Activated naive CD4-positive, alpha-beta T cell treated with anti-CD3 and anti-CD28 coated beads, Interleukin-2, amount 50 U/mL, for 24 hours (primary cell): ENCODE measurements around the gene ANKDD1A.

ENCODE experiments used
- H3K27ac Mint-ChIP-seq: one replicate; pipeline ENCODE4 v1.8.0; 2021; ENCODE audit warnings: mild to moderate bottlenecking, mixed read lengths
- H3K27me3 Mint-ChIP-seq: one replicate; pipeline ENCODE4 v1.8.0; 2021; ENCODE audit warnings: mixed read lengths
- H3K36me3 Mint-ChIP-seq: one replicate; pipeline ENCODE4 v1.8.0; 2021; ENCODE audit warnings: mixed read lengths
- H3K4me1 Mint-ChIP-seq: one replicate; pipeline ENCODE4 v1.8.0; 2021; ENCODE audit warnings: mixed read lengths
- H3K4me3 Mint-ChIP-seq: one replicate; pipeline ENCODE4 v1.8.0; 2021; ENCODE audit warnings: mild to moderate bottlenecking, mixed read lengths
- H3K9me3 Mint-ChIP-seq: one replicate; pipeline ENCODE4 v1.8.0; 2021; ENCODE audit warnings: mixed read lengths

Gene ANKDD1A

DNA sequence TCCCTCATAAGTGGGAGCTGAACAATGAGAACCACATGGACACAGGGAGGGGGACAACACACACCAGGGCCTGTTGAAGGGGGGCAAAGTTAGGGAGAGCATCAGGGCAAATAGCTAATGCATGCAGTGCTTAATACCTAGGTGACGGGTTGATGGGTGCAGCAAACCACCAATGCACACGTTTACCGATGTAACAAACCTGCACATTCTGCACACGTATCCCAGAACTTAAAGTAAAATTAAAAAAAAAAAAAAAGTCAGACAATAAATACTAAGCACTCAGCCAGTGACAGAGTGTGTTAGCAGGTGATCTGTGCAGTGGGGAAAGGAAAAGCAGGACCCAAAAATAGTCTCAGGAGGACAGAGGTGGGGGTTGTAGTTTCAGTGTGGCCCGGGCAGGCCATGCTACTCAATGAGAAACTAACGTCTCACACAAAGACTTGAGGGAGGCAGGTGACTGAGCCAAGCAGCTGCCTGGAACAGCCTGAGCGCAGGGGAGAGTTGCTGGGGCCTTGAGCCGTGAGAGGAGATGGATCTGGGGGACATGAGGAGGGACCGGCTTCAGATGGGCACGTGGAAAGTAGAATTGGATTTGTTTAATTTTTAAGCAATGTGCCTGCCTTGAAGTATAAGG, 18.4 kb downstream of the ANKDD1A start:
- no peaks in the 10 kb centered on the region for H3K9me3 Mint-ChIP-seq
- no peak overlapping the region for H3K4me3 Mint-ChIP-seq
- H3K4me1 Mint-ChIP-seq = no peaks in the 10 kb centered on the region
- no peak overlapping the region for H3K27ac Mint-ChIP-seq
- H3K36me3 Mint-ChIP-seq = peaks cover 10% of the 10 kb centered on the region
- H3K27me3 Mint-ChIP-seq = no peaks in the 10 kb centered on the region

DNA sequence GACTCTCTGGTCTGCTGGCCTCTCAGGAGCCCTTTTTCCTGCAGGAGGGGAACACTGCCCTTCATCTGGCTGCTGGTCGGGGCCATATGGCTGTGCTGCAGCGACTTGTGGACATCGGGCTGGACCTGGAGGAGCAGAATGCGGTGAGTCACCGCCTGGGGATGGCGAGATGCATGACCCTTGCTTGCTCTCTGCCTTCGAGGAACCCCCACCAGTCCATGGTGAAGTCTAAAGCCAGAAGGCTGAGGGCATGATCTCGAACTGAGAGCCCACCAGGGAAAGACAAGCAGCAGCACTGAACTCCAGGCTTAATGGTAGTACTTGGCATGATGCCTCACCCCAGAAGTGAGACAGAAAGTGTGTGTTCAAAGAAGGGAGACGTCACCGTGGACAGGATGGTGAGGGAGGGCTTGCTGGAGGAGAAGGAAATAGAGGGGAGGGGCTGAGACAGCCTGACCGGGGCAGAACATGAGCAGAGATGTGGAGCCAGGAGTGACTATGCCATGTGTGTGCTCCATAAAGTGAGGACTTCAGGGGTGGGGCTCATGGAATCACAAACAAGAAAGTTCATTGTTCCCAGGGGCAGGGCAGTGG, 19.2 kb downstream of the ANKDD1A start:
- H3K4me1 Mint-ChIP-seq = no peaks in the 10 kb centered on the region
- peaks cover 8% of the 10 kb centered on the region for H3K36me3 Mint-ChIP-seq
- no peak overlapping the region for H3K4me3 Mint-ChIP-seq
- no peaks in the 10 kb centered on the region for H3K9me3 Mint-ChIP-seq
- H3K27ac Mint-ChIP-seq = no peak overlapping the region
- no peaks in the 10 kb centered on the region for H3K27me3 Mint-ChIP-seq

DNA sequence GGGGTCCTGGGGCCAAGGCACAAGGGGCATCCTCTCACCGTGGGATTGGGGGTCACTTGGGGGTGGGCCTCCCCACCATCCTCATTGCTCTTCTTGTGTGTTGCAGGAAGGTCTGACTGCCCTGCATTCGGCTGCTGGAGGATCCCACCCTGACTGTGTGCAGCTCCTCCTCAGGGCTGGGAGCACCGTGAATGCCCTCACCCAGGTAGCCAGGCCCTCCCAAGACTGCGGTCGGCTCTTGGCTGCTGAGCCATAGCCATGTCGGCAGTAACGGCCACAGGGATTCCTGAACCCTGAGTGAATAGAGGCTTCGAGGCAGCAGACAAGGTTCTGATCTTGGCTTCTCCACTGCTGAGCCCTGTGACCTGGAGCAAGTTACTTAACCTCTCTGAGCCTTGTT, 19.7 kb downstream of the ANKDD1A start:
- no peaks in the 10 kb centered on the region for H3K4me1 Mint-ChIP-seq
- H3K9me3 Mint-ChIP-seq = no peaks in the 10 kb centered on the region
- H3K27me3 Mint-ChIP-seq = no peaks in the 10 kb centered on the region
- no peak overlapping the region for H3K27ac Mint-ChIP-seq
- peaks cover 4% of the 10 kb centered on the region for H3K36me3 Mint-ChIP-seq
- H3K4me3 Mint-ChIP-seq = no peak overlapping the region

DNA sequence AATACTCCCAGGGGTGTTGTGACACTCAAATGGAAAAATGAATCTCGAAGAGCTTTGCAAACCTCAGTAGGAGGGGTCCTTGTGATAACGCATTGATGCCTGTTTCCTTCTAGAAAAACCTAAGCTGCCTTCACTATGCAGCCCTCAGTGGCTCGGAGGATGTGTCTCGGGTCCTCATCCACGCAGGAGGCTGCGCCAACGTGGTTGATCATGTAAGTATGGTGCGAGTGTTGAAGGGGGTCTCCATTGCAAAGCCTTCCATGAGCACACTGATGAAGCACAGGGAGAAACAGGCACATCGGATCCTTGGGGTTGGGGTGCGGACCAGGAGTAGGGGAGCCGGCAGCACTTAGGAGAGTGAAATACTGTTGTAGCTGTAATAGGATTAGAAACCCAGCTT, 22.3 kb downstream of the ANKDD1A start:
- no peak overlapping the region for H3K4me3 Mint-ChIP-seq
- H3K4me1 Mint-ChIP-seq = no peaks in the 10 kb centered on the region
- H3K27ac Mint-ChIP-seq = no peak overlapping the region
- H3K36me3 Mint-ChIP-seq = peaks cover 6% of the 10 kb centered on the region
- H3K9me3 Mint-ChIP-seq = no peaks in the 10 kb centered on the region
- no peaks in the 10 kb centered on the region for H3K27me3 Mint-ChIP-seq

DNA sequence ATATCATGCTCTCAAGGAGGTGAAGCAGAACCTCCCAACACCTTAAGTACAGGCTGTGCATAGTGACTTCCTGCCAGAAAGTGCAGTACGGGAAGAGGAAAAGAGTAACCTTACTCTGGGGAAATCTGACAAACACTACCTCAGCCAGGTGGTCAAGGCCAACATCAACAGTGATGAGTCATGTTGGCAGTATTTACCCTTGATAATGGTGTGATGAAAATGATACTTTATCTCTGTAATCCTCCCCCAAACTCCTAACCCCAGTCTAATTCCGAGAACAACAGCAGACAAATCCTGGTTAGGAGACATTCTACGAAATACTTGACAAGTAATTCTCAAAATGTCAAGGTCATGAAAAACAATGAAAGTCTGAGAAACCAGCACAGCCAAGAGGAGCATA, 26.5 kb downstream of the ANKDD1A start:
- no peaks in the 10 kb centered on the region for H3K27me3 Mint-ChIP-seq
- no peaks in the 10 kb centered on the region for H3K9me3 Mint-ChIP-seq
- peaks cover 8% of the 10 kb centered on the region for H3K36me3 Mint-ChIP-seq
- no peak overlapping the region for H3K4me3 Mint-ChIP-seq
- no peaks in the 10 kb centered on the region for H3K4me1 Mint-ChIP-seq
- H3K27ac Mint-ChIP-seq = no peak overlapping the region

DNA sequence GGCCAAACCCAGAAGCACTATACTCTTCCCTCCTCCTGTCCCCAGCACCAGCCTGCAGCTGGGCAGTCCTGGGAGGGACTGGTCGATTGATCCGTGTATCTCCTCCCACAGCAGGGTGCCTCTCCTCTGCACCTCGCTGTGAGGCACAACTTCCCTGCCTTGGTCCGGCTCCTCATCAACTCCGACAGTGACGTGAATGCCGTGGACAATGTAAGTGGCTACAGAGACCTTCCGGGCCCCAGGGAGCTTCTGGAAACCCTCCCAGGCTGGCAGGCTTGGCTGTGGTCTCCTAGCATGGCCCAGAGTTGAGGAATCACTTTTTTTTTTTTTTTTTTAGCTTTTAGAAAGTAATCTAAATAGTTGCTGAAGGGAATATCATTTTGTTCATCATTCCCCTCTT, 30.7 kb downstream of the ANKDD1A start:
- Mint-ChIP-seq H3K27me3 (no peaks in the 10 kb centered on the region), H3K36me3 (peaks cover 6% of the 10 kb centered on the region), H3K4me1 (no peaks in the 10 kb centered on the region), H3K4me3 (no peak overlapping the region), H3K9me3 (no peaks in the 10 kb centered on the region), H3K27ac (no peak overlapping the region)

DNA sequence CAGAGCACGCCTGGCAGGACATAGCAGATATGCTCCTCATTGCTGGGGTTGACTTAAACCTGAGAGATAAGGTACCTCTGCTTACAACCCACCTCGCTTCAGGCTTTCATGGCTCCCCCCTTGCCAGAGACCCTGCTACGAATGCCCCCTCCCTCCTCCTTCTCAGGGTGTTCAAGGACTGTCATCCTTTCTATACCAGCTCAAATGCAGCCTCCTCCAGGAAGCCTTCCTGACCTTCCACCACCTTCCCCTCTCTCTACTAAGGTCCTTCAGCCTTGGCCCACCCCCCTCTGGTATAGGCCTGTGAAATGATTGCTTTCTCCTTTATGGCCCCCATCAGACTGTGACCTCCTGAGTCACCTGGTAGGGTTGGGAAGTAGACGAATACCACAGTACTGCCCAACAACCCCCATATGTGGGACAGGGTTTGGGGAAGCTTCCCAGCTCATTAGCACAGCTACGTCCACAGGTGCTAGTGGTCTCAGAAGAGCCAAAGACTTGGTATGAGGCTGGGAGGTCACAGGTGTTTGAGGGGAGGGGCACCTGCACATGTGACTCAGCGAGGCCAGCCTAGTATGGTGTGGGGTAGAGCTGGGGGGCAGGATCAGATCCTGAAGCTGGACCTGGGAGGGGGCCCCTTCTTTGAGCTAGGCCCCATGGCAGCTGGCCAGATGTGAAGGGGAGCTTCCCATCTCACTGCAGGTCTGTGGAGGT, 32.0 kb downstream of the ANKDD1A start:
- Mint-ChIP-seq H3K27ac (peak overlapping the region; percentile 41), H3K4me1 (no peaks in the 10 kb centered on the region), H3K4me3 (no peak overlapping the region), H3K27me3 (no peaks in the 10 kb centered on the region), H3K36me3 (peaks cover 4% of the 10 kb centered on the region), H3K9me3 (no peaks in the 10 kb centered on the region)

DNA sequence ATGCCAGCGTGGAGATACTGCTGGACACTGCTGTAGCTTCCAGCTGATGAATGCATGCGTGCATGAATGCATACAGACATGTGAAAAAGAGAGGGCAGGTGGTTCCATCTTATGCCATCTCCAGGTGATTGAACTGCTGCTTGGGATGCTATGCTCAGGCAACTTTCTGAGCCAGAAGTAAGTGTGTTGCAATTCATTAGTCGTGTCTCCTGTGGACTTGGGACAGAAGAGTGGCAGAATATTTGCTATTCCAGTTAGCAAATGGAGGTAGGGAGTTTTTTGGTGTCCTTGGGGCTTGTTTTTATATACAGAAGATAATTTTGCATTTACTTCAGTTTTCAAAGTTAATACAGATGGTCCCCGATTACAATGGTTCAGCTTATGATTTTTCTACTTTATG, 33.3 kb downstream of the ANKDD1A start:
- Mint-ChIP-seq H3K9me3 (no peaks in the 10 kb centered on the region), H3K36me3 (peaks cover 4% of the 10 kb centered on the region), H3K27ac (no peak overlapping the region), H3K27me3 (no peaks in the 10 kb centered on the region), H3K4me3 (no peak overlapping the region), H3K4me1 (no peaks in the 10 kb centered on the region)

DNA sequence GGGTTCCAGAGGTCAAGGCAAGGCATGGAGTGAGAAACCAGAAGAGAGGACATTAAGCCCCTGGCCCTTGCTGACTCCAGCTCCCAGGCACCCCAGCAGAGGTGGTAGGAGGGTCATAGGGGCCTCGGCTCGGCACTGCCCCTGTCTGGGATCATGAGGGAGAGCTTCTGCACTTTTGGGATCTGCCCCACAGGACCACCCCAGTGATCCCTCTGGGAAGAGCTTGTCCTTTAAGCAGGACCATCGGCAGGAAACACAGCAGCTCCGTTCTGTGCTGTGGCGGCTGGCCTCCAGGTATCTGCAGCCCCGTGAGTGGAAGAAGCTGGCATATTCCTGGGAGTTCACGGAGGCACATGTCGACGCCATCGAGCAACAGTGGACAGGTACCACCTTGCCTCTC, 35.5 kb downstream of the ANKDD1A start:
- Mint-ChIP-seq H3K9me3 (no peaks in the 10 kb centered on the region), H3K27me3 (no peaks in the 10 kb centered on the region), H3K27ac (peak overlapping the region; percentile 69), H3K36me3 (peaks cover 5% of the 10 kb centered on the region), H3K4me1 (peaks cover 9% of the 10 kb centered on the region), H3K4me3 (no peak overlapping the region)

DNA sequence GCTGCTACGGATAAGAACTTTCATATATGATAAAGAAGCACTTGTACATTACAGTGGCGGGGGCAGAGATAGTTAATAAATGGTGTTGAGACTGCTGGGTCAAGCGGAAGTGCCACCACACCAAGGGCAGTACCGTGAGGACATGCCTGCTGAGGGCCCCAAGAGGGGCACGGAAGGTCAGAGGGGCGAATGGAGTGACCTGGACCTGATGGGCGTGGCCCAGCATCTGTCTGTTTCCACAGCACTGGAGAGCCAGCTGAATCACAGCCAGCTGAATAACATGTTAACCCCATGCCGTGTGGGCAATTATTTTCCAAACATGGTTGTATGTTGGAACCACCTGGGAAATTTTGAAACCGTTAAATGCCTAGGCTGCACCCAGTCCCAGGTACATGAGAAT, 37.2 kb downstream of the ANKDD1A start:
- H3K9me3 Mint-ChIP-seq = no peaks in the 10 kb centered on the region
- peaks cover 5% of the 10 kb centered on the region for H3K36me3 Mint-ChIP-seq
- H3K4me1 Mint-ChIP-seq = peaks cover 26% of the 10 kb centered on the region
- H3K27me3 Mint-ChIP-seq = no peaks in the 10 kb centered on the region
- H3K4me3 Mint-ChIP-seq = no peak overlapping the region
- H3K27ac Mint-ChIP-seq = no peak overlapping the region

DNA sequence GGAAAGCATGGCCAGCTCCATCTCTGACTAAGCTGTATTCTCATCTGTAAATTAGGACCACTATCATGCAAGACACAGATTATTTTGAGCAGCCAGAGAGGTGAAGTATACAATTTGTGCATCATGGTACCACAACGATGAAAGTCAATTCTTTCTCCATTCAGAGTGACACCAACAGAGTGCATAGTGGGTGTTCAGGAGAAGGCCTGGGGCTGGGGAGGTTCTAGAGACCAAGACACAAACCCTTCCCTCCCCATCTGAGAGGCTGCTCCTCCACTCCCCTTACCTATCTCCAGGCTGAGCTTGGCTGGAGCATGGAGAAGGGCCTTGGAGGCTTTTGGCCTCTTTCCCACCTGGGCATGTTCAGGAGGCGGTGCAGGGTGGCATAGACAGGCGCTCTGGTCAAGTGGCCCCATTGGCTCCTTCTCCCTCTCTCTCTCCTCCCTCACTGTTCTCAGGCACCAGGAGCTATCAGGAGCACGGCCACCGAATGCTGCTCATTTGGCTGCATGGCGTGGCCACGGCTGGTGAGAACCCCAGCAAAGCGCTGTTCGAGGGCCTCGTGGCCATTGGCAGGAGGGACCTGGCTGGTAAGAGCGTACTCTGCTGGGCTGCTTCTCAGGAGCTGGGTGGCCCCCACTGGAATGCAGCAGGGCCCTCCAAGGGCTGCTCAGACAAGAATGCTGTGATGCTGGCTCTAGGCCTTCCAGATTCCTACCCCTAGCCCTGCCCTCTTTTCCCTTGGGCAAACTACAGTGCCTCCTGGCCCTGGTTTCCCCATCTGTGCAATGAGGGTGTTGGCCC, 37.9 kb downstream of the ANKDD1A start:
- Mint-ChIP-seq H3K4me1 (peaks cover 33% of the 10 kb centered on the region), H3K9me3 (no peaks in the 10 kb centered on the region), H3K4me3 (no peak overlapping the region), H3K27me3 (no peaks in the 10 kb centered on the region), H3K27ac (no peak overlapping the region), H3K36me3 (peaks cover 5% of the 10 kb centered on the region)

DNA sequence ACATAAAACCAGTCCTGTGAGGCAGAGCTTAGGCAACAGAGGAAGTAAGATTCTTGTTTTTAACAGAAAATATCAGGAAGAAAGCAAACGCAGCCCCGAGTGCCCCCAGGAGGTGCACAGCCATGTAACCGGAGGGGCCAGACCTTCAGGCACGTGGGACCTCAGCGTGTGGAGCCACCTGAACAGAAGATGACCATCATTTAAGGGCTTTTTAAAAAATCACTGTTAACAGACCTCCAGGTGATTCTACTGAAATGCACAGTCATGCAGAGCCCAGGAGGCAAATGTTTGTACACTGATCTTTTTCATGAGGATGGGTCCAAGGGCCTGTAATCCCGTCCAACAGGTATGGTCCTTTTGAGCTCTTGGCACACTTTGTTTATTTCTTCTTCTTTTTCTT, 39.2 kb downstream of the ANKDD1A start:
- H3K4me1 Mint-ChIP-seq = peaks cover 38% of the 10 kb centered on the region
- H3K36me3 Mint-ChIP-seq = peaks cover 10% of the 10 kb centered on the region
- H3K9me3 Mint-ChIP-seq = no peaks in the 10 kb centered on the region
- peak overlapping the region; percentile 89 for H3K27ac Mint-ChIP-seq
- H3K27me3 Mint-ChIP-seq = no peaks in the 10 kb centered on the region
- no peak overlapping the region for H3K4me3 Mint-ChIP-seq

DNA sequence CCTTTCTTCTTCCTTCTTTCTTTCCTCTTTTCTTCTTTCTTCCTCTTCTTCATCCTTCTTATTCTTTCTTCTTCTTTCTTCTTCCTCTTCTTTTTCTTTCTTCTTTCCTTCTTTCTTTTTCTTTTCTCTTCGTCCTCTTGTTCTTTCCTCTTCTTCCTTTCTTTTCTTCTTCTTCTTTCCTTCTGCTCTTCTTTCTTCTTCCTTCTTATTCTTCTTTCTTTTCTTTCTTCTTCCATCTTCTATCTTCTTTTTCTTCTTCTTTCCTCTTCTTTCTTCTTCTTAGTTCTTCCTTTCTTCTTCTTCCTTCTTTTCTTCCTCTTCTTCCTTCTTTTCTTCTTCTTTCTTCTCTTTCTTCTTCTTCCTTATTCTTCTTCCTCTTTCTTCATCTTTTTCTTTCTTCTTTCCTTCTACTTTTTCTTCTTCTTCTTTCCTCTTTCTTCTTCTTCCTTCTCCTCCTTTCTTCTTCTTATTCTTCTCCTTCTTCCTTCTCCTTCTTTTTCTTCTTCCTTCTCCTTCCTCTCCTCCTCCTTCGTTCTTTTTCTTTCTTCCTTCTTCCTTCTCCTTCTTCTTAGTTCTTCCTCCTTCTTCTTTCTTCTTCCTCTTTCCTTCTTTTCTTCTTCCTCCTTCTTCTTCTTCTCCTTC, 40.2 kb downstream of the ANKDD1A start:
- peaks cover 9% of the 10 kb centered on the region for H3K36me3 Mint-ChIP-seq
- H3K9me3 Mint-ChIP-seq = no peaks in the 10 kb centered on the region
- H3K27me3 Mint-ChIP-seq = no peaks in the 10 kb centered on the region
- H3K27ac Mint-ChIP-seq = peak overlapping the region; percentile 86
- peaks cover 38% of the 10 kb centered on the region for H3K4me1 Mint-ChIP-seq
- H3K4me3 Mint-ChIP-seq = no peak overlapping the region

DNA sequence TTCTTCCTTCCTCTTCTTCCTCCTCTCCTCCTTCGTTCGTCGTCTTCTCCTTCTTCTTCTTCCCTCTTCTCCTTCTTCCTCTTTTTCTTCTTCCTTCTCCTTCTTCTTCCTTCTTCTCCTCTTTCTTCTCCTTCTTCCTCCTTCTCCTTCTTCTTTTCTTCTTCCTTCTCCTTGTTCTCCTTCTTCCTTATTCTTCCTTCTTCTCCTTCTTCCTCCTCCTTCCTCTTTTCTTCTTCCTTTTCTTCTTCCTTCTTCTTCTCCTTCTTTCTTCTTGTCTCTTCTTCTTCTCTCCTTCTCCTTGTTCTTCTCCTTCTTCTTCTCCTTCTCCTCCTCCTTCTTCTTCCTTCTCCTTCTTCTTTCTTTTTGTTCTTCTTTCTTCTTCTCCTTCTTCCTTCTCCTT, 42.7 kb downstream of the ANKDD1A start:
- peaks cover 16% of the 10 kb centered on the region for H3K36me3 Mint-ChIP-seq

DNA sequence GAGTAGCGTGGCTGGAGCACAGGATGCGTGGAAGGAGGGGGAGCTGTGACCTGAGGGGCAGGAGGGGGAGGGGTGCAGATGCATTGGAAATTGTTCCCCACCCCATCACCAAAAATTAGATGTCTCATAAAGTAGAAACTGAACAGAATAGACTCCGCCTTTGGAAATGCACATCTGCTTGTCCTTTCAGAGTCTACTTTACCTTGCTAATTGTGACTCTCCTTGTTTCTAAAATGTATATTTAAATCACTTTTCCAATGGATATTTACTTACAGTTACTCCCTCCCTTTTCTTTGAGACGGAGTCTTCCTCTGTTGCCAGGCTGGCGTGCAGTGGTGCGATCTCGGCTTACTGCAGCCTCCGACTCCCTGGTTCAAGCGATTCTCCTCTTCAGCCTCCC, 47.4 kb downstream of the ANKDD1A start:
- no peak overlapping the region for H3K27ac Mint-ChIP-seq
- H3K36me3 Mint-ChIP-seq = peaks cover 28% of the 10 kb centered on the region

More for the DNA sequence above, 42.7 kb downstream of the ANKDD1A start:
- no peaks in the 10 kb centered on the region for H3K27me3 Mint-ChIP-seq
- H3K4me1 Mint-ChIP-seq = peaks cover 38% of the 10 kb centered on the region
- no peak overlapping the region for H3K4me3 Mint-ChIP-seq
- no peaks in the 10 kb centered on the region for H3K9me3 Mint-ChIP-seq
- peak overlapping the region; percentile 92 for H3K27ac Mint-ChIP-seq

More for the DNA sequence above, 47.4 kb downstream of the ANKDD1A start:
- Mint-ChIP-seq H3K4me1 (peaks cover 10% of the 10 kb centered on the region), H3K9me3 (no peaks in the 10 kb centered on the region), H3K27me3 (no peaks in the 10 kb centered on the region), H3K4me3 (no peak overlapping the region)
